GM19467 (cell line): ENCODE results near the gene FOXI2.

Source experiments
- ATAC-seq: cut with Tn5 transposase; IDR thresholded peaks from one replicate; pipeline ENCODE4 v1.9.1; 2021; ENCODE audit warnings: mild to moderate bottlenecking, moderate library complexity; ENCODE audit not compliant: unreplicated experiment

The FOXI2 gene

GRCh38 chr10:127736915-127737562 lies at the start of gene FOXI2:
Gene FOXI2, plus strand, starts transcription at chr10:127737185. Its CDS starts 89 bp downstream, at chr10:127737274.
- no peak for ATAC-seq

DNA sequence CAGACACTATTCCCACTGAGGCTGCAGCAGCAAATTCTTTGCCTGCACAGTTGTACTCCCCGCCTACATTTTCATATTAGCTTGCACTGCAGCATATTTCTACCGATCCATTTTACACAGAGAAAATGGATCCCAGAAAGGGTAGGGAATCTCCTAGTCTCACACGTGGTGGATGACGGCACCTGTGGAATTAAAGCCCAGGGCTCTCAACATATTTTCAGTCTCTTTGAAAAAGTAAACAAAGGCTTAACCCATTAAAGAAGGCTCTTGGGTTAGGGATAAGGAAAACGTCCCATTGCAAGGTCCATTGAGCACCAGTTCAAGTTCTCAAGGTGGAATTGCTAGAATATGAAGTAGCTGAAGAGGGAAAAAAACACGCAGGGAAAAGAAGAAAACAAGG lies 49.4 kb upstream of the FOXI2 start:
- no peak for ATAC-seq

DNA sequence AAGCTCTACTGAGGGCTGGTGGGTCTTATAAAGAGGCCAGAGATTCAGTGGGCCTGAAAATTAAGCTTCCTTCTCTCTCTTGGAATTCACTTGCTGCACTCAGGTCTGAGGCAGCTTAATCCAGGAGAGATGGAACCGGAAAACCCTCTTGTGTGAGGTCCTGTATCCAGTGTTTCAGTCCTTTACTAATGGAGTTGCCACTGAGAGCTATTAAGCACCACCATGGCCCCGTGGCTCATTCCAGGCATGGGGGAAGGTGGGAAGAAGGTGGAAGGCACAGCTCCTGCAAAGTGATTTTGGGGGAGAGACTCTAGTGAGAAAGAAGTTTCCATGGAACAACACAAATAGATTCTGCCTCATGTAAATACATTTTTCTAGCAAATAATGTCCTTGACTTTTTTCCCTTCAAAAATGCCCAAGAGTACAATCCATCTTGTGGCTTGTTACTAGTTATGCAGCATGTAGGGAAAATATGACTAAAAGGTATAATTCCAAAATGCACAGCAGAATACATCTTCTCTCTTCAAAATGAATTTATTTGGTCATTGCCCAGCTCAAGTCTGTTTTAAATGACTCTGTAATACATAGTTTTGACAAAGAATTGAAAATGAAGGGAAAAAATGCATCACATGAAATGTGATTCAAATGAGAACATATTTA lies 46.7 kb upstream of the FOXI2 start:
- no peak for ATAC-seq

- peak; percentile 59 for ATAC-seq
Measured at GRCh38 chr10:127694580-127695193, 42.3 kb upstream of the FOXI2 start.

GRCh38 chr10:127695431-127695830 lies 41.6 kb upstream of the FOXI2 start:
- no peak for ATAC-seq

GRCh38 chr10:127698886-127699285 lies 38.1 kb upstream of the FOXI2 start:
- ATAC-seq = no peak

DNA sequence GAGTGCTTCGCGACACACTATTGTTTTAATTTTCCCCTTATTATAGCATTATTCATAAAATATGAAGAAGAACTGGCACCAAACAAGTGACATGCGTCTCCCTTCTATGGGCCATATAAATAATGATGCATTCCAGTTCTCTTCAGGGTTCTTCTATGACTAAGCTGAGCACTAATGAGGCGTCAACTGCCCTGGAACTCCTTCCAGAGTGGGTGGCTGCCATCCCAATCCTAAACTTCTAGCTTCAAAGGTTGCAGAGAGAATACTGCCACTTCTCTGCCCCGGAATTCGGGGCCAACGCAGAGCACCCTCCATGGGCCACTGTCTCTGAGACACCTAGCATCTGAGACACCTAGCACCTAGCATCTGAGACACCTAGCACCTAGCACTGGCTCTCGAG lies 37.7 kb upstream of the FOXI2 start:
- ATAC-seq = no peak

GRCh38 chr10:127702271-127702670 lies 34.7 kb upstream of the FOXI2 start:
- ATAC-seq = no peak

DNA sequence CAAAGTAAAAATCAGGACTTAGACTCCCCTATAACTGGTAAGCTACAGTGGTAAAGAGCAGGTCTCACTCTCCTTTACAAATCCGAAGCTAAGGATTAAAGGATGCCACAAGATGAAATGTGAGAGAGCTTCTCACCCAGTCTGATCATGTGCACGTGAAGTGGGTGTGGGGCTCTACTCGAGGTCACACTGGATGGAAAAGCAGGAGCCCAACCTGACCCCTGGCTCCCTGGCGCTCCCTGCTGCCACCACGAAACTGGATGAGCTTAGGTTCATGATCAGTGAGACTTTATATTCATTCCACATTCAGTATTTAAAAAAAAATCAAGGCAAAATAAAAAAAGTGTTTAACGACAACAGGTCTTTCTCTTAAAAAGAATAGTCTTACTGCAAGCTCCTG lies 21.7 kb upstream of the FOXI2 start:
- no peak for ATAC-seq

GRCh38 chr10:127715782-127716378 lies 21.1 kb upstream of the FOXI2 start:
- no peak for ATAC-seq

DNA sequence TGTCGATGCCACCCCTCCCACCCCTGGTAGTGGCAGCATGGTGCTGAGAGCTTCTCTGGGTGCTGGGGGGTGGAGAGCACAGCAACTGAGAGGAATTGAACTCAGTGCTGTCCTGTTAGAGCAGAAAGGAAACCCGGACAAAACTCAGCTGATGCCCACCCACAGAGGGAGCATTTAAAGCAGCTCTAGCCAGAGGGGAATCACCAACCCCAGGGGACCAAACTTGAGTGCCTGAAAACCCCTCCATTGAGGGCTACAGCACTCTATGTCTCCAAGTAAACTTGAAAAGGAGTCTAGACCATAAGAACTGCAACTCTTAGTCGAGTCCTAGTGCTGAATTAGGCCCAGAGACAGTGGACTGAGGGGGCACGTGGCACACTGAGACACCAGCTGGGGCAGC lies 16.8 kb upstream of the FOXI2 start:
- no peak for ATAC-seq

- no peak for ATAC-seq
Measured at GRCh38 chr10:127720903-127721302, 16.1 kb upstream of the FOXI2 start.

DNA sequence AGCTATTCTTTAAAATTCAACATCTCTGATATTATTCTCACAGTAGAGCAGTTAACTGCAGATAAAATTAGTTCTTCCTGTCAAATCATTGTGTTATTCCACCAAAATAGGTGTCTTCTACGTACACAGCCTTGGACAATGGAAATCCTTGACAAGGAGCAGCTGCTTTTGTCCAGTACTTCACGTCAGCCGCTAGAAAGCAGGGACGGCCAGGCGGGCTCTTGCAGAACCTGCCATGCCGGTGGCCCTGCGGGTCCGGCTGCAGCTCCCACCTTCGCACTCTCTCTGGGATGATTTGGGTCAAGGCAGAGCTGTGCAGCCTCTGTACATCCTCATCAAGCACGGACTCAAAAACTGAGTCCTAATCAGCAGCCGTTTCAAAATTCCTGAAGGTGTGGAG lies 2.2 kb upstream of the FOXI2 start:
- ATAC-seq = no peak

DNA sequence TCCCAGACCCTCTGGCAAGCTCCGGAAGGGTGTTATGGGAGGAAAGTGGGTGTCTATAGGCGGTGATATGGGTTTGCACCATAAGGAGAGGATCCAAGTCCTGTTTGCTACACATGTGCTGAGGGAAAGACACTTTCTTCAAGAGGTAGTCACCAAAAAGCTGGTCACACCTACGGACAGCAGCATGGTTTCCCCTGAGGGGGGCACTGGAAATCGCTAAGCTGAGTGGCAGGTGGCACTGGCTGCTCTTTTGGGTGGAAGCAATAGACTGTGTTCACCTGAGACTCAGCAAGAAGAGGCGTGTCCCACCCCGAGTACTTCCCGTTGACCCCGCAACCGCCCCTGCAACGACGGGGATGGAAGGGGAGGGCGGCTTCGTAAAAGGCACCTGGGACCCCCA lies 1.8 kb upstream of the FOXI2 start:
- no peak for ATAC-seq

DNA sequence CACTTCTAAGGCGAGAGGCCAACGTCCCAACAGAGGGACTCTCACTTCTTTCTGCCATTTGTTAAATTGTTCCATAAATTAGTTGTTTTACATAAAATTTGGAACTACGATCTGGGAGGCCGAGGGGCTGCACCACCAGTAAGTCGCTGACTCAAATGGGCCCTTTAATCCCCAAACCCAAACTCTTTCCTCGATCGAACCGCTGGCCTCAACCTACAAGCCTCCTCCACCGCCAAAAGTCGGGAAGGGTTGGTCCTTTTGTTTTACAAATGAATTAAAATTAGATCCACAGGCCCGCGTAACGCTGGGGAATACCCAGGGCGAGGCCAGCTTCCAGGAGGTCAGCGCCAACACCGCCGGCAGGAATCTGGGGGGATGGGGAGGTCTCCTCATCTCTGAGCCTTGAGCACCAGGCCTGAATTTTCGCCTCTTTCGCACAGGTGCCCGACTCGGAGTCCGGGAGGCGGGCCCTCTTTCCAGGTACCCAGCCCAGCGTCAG lies 1.2 kb upstream of the FOXI2 start:
- no peak for ATAC-seq

DNA sequence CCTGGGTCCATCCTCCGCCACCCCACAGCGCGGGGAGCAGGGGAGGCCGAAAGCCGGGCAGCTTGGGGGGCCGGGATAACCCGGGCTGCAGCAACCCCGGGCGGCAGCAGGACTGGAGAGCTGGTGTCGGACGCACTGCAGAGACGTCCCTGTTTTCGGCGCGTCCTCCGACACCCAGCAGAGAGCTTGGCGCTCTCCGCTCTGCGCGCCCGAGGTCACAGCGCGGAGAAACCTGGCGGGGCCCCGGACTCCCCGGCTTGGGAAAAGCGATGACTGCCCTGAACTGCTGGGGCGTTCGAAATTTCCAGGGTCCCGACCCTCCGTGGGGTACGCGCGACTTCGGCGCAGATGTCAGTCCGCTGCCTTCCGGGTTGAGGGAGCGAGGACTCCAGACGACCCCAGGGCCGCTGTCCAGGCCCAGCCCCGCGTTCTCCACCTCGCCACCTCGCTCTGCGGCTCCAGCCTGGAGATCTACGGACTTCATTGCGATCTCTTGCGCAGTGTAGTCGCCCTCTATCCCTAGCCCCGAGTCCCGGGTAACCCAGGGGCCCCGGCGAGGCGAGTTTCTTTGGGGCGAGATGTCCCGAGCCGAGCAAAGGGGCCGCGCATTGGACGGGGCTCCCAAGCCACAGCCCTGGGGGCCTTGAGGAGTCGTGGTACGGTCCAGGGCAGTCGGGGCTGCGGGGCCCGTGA lies 617 bp upstream of the FOXI2 start:
- no peak for ATAC-seq

DNA sequence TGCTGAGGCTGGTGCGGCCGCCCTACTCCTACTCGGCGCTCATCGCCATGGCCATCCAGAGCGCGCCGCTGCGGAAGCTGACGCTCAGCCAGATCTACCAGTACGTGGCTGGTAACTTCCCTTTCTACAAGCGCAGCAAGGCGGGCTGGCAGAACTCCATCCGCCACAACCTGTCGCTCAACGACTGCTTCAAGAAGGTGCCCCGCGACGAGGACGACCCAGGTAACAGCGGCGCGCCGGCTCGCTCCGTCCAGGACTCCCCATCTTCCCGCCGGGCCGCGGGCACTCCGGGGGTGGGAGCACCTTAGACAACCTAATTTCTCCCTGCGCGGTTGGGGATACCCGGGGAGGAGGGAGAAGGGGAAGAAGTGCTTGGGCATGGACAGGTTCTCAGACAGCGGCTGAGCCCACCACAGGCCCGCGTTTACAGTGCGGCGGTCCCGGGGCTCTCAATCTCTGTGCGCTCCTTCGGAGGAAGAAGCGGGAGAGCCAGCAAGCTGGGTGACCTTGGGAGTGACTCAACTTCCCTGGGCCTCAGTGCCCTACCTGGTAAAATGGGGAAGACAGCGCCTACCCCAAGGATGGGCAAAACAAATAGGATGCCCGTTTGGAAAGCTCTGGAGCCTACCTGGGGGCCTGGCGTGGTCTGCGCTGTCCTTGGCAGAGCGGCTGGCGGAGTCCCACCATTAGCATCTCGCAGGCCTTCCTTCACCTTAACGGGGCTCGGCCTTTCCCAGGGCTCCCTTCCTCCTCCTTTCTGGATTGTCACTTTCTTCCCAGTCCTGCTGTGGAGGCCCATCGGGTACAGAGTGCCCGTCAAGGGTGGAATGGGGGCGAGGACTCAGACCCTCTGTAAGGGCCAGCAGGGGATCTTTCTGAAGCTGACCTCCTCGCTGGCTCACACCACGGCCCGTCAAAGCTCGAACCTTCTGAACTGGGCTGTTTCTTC lies 852 bp downstream of the FOXI2 start:
- ATAC-seq = no peak

- ATAC-seq = no peak
Measured at GRCh38 chr10:127738512-127739424, 1.8 kb downstream of the FOXI2 start.

- ATAC-seq = no peak
Measured at GRCh38 chr10:127739908-127740307, 2.9 kb downstream of the FOXI2 start.
